Calu3 (cell line): Measurements from ENCODE around the gene TNIK. TPM values are rescaled to one million over a fixed set of nuclear protein-coding genes. Genes with fewer than 3 reads are reported as not detected.

Experiments used
- BruUV-seq: library from RNA; stranded (reverse); fragments of 400-500 nt; replicated peaks from 2 replicates; lab custom pipeline; 2021; lab: Mats Ljungman, UMichigan
- CTCF ChIA-PET: fragments of 300-600 bp; sonication (Branson Sonifier 250); formaldehyde crosslinking; loops from one replicate; lab custom pipeline; 2022; ENCODE audit warnings: antibody characterized with exemption; lab: Charles Lee
- DNase-seq: peaks from one replicate; pipeline ENCODE4 v3.0.0; 2022
- H3K27ac Mint-ChIP-seq: one replicate; pipeline ENCODE4 v1.8.0; 2022; ENCODE audit warnings: mixed read lengths; ENCODE audit not compliant: unreplicated experiment
- H3K27me3 Mint-ChIP-seq: one replicate; pipeline ENCODE4 v1.8.0; 2022; ENCODE audit warnings: mixed read lengths; ENCODE audit not compliant: unreplicated experiment
- H3K36me3 Mint-ChIP-seq: one replicate; pipeline ENCODE4 v1.8.0; 2022; ENCODE audit warnings: mild to moderate bottlenecking, moderate library complexity, mixed read lengths; ENCODE audit not compliant: insufficient read depth, unreplicated experiment
- H3K4me1 Mint-ChIP-seq: one replicate; pipeline ENCODE4 v1.8.0; 2022; ENCODE audit warnings: mild to moderate bottlenecking, low read depth, mixed read lengths; ENCODE audit not compliant: unreplicated experiment
- H3K4me3 Mint-ChIP-seq: one replicate; pipeline ENCODE4 v1.8.0; 2022; ENCODE audit warnings: mild to moderate bottlenecking, low read depth, moderate library complexity, mixed read lengths; ENCODE audit not compliant: unreplicated experiment
- H3K9me3 Mint-ChIP-seq: one replicate; pipeline ENCODE4 v1.8.0; 2022; ENCODE audit warnings: low read depth, mixed read lengths; ENCODE audit not compliant: unreplicated experiment
- CTCF ChIP-seq: fragments of 200-600 bp; IDR thresholded peaks from one replicate; pipeline ENCODE4 v1.8.0; 2022; ENCODE audit warnings: antibody characterized with exemption; ENCODE audit not compliant: unreplicated experiment
- intact Hi-C: fragments of 100-400 bp; cut with micrococcal nuclease; formaldehyde crosslinking; loops from one replicate; pipeline ENCODE4 v1.10.0; 2022; ENCODE audit not compliant: unreplicated experiment
- total RNA-seq: library from RNA; stranded (reverse); gene quantifications from 2 replicates; pipeline ENCODE4 v1.2.3, GENCODE V29; 2022

TNIK gene
- total RNA-seq, 1 experiment from 2014 or later: 19.7 TPM

GRCh38 chr3:171377859-171378258 lies 82.3 kb downstream of the TNIK start:
- Mint-ChIP-seq H3K4me3 (no peak overlapping the region), H3K27me3 (no peaks in the 10 kb centered on the region), H3K36me3 (no peaks in the 10 kb centered on the region), H3K9me3 (no peaks in the 10 kb centered on the region), H3K4me1 (peaks cover 14% of the 10 kb centered on the region), H3K27ac (no peak overlapping the region)
- no peak for DNase-seq
- BruUV-seq: no TSS peak
- no peak for TF ChIP-seq CTCF
- intact Hi-C loops: no loop called here
- CTCF ChIA-PET: no interaction called here

- no peak overlapping the region for H3K4me3 Mint-ChIP-seq
- no peak for TF ChIP-seq CTCF
- CTCF ChIA-PET: interaction anchor here (0.8 kb wide), 1 partner anchor 12 kb away, joined by 3 read pairs; no protein-coding TSS in a partner anchor
- no TSS peak for BruUV-seq
- no peaks in the 10 kb centered on the region for H3K9me3 Mint-ChIP-seq
- H3K27me3 Mint-ChIP-seq: no peaks in the 10 kb centered on the region
- H3K36me3 Mint-ChIP-seq: no peaks in the 10 kb centered on the region
- no peak for DNase-seq
- intact Hi-C loops: no loop called here
- no peak overlapping the region for H3K27ac Mint-ChIP-seq
- peaks cover 18% of the 10 kb centered on the region for H3K4me1 Mint-ChIP-seq
These were observed 83.6 kb downstream of the TNIK start for GRCh38 chr3:171376596-171376947.

- no peaks in the 10 kb centered on the region for H3K9me3 Mint-ChIP-seq
- no peak for TF ChIP-seq CTCF
- peaks cover 24% of the 10 kb centered on the region for H3K4me1 Mint-ChIP-seq
- CTCF ChIA-PET: no interaction called here
- BruUV-seq: no TSS peak
- H3K27ac Mint-ChIP-seq: no peak overlapping the region
- intact Hi-C loops: no loop called here
- no peaks in the 10 kb centered on the region for H3K36me3 Mint-ChIP-seq
- H3K4me3 Mint-ChIP-seq: no peak overlapping the region
- DNase-seq: no peak
- H3K27me3 Mint-ChIP-seq: no peaks in the 10 kb centered on the region
These were observed 84.3 kb downstream of the TNIK start for GRCh38 chr3:171375666-171376595.

GRCh38 chr3:171374661-171375285 lies 85.4 kb downstream of the TNIK start:
- Mint-ChIP-seq H3K36me3 (no peaks in the 10 kb centered on the region), H3K4me1 (peaks cover 19% of the 10 kb centered on the region), H3K9me3 (no peaks in the 10 kb centered on the region), H3K27ac (no peak overlapping the region), H3K4me3 (no peak overlapping the region), H3K27me3 (no peaks in the 10 kb centered on the region)
- BruUV-seq: no TSS peak
- DNase-seq: no peak
- TF ChIP-seq CTCF: no peak
- CTCF ChIA-PET: interaction anchor here (0.8 kb wide), 1 partner anchor 14 kb away, joined by 3 read pairs; no protein-coding TSS in a partner anchor
- intact Hi-C loops: no loop called here
